NOMO-1 (cell line): ENCODE measurements around the gene BMP6.
"Not testable (repeated sequence)": the region's sequence is repeated elsewhere in the genome, so short reads cannot be mapped to it uniquely, and the experiment has no call there.

ENCODE experiments used
- DNase-seq, 2 experiments: peaks; one replicate each; lab custom pipeline; 2025; ENCODE audit not compliant: unreplicated experiment in 2 of 2; lab: John Stamatoyannopoulos, UW

Gene BMP6

GRCh38 chr6:7786214-7786661, 60.3 kb downstream of the BMP6 start:
- DNase-seq: no peak

DNA sequence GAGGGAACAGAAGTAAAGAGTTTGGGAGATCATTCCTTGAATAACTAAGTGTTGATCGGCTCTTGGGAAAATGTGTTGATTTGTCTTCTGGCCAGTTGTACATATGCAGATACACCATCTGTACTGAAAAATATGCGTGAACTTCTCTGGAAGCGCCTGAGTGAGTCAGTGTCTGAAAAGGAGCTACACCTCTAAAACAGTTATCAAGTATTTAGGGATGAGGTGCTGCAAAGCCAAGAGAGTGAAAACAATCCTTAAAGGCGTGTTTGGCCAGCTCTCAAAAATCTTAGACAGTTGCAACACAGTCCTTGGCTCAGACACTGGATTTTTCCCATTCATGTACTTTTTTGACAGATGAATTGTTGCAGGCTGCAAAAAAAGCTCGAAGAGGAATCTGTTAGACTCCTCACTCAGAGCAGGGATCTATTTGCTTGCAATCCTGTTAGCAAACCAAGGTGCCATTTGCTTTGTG, 61.3 kb downstream of the BMP6 start:
- DNase-seq: no peak

- no peak for DNase-seq
Observed at GRCh38 chr6:7787731-7788130, 61.8 kb downstream of the BMP6 start.

DNA sequence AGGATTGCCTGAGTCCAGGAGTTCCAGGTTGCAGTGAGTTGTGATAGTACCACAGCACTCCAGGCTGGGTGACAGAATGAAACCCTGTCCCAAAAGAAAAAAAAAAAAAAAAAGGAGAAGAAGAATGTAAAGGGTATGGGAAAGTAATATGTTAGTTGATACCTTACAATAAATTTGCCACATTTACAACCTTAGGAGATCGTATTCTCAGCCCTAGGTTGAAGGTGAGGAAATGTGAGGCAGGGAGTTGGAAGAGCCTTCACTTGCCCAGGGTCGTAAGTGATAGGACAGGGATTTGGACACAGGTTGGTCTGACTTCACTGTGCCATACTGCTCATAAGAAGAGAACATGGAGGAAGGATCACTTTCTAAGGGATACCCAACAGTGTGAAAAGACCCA, 68.6 kb downstream of the BMP6 start:
- no peak for DNase-seq

- no peak for DNase-seq
Observed at GRCh38 chr6:7797386-7797785, 71.5 kb downstream of the BMP6 start.

GRCh38 chr6:7798751-7799150, 72.9 kb downstream of the BMP6 start:
- no peak for DNase-seq

DNA sequence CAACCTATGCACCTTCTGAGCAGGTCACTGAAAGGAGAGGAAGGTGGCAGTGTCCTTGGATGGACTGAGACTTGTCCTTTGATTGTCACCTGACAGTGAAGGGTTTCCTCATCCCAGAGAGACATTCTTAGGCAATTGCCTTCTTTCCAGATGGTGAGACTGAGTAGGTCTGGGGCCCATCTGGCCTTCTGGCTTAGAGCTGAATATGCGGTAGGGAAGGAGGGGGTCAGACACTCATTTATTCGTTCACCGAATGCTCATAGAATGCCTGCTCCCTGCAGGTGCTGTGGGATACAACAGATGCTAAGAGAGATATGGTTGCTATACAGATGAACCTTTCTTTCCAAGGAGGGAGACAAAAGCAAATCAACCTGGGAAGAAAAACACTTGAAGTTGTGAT, 76.8 kb downstream of the BMP6 start:
- no peak for DNase-seq

DNA sequence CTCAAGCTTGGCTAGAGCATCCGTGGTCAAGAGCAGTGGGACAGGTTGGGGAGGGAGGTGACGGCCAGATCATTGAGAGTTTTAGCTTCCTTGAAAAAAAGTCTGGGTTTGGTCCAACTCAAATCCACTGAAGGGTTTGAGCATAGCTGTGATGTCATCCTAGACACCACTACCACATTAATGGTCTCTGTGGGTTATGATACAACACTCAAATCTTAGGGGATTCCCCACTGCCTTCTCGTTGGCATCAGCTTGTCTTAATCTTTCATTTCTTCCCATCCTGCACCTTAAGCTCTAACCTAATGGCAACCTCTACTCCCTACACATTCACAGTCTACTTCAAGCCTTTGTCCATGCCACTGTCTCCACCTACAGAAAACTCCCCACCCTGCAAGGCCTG, 77.3 kb downstream of the BMP6 start:
- no peak for DNase-seq

GRCh38 chr6:7805078-7805849, 79.4 kb downstream of the BMP6 start:
- no peak for DNase-seq

- no peak for DNase-seq
Observed at GRCh38 chr6:7805850-7806214, 79.9 kb downstream of the BMP6 start.

DNA sequence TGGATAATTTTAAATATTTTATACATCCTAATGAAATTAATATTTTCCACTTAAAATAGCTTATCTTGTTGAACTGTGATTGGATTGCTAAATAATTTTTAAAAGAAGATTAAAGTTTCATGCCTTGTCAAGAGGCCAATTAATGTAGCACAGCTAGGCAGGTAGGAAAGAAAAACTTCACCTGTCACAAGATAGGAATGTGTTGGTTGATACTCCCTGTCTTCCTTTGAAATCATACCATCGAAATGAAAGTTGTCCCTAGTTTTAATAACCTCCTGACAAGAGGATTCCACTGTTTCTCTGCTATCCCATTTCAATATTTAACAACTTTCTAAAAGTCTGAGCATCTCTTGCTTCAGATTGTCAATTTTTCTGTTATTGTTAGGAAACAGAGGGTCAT, 80.8 kb downstream of the BMP6 start:
- no peak for DNase-seq

- DNase-seq: no peak
Observed at GRCh38 chr6:7809346-7809745, 83.4 kb downstream of the BMP6 start.

DNA sequence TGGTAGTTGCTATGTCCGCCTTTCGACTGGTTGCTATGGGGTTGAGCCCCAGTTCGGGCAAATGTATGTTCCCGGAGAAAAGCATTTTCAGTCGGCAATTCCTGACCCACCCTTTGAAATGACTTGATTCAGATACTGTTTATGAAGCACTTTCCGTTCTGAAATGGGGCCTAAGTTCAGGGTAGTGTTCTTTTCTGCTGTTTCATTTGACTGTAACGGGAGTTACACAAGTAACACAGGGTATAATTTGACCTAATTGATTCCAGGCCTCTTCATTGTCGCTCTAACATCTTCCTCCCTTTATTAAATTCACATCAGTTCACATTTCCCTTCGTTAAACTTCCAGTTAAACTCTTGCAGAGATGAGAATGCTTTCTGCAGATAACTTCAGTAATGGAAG, 85.5 kb downstream of the BMP6 start:
- no peak for DNase-seq

- no peak for DNase-seq
Observed at GRCh38 chr6:7812623-7813022, 86.7 kb downstream of the BMP6 start.

- no peak for DNase-seq
Observed at GRCh38 chr6:7813193-7813592, 87.3 kb downstream of the BMP6 start.

GRCh38 chr6:7813704-7814103, 87.8 kb downstream of the BMP6 start:
- DNase-seq: no peak

- no peak for DNase-seq
Observed at GRCh38 chr6:7815716-7816115, 89.8 kb downstream of the BMP6 start.

- not testable (repeated sequence) for DNase-seq
Observed at GRCh38 chr6:7817184-7817583, 91.3 kb downstream of the BMP6 start.

DNA sequence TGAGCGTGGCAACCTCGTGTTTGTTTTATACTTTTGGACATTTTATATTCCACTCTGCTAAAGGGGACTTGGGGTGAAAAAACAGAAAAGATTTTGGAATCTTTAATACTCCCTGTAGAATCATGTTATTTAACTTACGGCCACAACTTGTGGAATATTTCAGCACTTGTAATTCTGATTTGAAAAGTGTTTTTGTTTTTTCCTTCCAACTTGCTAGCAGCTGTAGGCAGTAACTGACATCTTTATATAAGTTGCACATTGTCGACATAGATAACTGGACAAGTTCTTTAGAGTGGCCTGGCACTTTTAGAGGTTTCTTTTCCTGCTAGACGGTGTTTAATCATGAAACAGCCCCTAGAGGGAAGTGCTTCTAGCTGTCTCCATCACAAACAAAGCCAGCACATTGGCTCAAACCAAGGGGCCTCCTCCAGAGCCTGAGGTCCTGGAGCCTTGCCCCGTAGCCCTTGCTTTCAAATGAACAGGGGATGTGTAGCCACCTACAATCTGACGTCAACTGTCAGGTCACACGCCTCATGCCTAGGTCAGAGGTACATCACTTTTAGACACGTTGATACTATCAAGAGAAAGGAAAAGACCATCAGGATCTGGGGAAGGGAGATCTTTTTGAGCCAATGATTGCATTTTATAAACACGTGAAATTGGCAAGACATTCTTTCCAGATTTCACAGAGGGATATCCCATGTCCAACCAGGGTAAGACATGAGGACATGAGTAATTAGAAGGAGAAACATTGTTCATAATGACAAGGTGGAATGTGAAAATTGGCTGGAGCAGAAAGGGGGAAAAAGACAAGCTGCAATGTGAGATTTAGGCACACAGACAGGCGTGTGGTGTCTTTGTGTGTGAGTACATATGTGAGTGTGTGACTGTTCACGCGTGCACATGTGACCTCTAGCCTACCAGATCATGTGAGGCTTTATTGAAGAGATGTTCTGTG, 92.6 kb downstream of the BMP6 start:
- no peak for DNase-seq

DNA sequence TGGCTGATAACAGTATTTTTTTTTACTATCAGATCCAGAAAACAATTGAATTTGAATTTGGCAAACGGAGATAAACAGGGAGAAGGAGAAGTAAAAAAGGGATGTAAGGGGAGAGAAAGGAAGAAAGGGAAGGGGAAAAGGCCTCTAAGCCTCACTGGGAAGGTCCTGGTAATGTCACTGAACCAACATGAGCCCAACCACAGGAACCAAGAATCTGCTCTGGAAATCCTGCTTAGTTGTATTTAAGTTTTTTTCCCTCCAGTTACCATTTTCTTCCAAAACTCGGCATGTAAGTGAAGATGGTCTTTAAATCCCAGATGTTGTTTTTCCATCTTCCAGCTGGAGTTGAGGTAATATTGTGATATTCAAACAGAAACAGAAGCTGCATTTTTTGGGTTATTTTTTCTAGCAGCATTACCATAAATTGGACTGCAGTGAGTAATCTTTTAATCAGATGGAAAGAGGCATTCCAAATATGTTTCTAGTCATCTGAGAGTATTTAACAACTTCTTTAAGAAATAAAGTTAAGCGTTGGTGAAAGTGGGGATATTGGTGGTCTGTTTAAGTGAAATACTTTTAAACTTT, 93.6 kb downstream of the BMP6 start:
- DNase-seq: no peak

GRCh38 chr6:7820288-7820835, 94.5 kb downstream of the BMP6 start:
- DNase-seq: no peak
